ENCODE measurements around the gene STOM. TPM values are rescaled to one million over a fixed set of nuclear protein-coding genes. Genes with fewer than 3 reads are reported as not detected.
A peak's percentile ranks its signal among the peaks of the same experiment; 100 is the strongest.

Gene STOM
- polyA plus RNA-seq, 3 donors, result 23.8 to 66.9 (median 63.8) TPM

GRCh38 chr9:121326901-121327613 lies 43.0 kb downstream of the STOM start:
- no peak for DNase-seq
- peaks cover 76 to 90% of the 10 kb centered on the region in 2 donors for H3K36me3 ChIP-seq (replicated peaks in 1 of 2; ENCODE audit: control insufficient read depth in 1 of 2, insufficient read depth in 2 of 2, low read length in 2 of 2)

More at GRCh38 chr9:121326901-121327613, 43.0 kb downstream of the STOM start:
- 98% methylated on average over 8 of the region's 11 CpGs for WGBS (ENCODE audit: insufficient coverage)
- intact Hi-C loops (cut with micrococcal nuclease), result no loop called here
- no peak overlapping the region for H2AFZ ChIP-seq (ENCODE audit: insufficient read depth, low read depth, low read length, poor library complexity, severe bottlenecking)
- H4K20me1 ChIP-seq (ENCODE audit: insufficient read depth, low read length), result no peaks in the 10 kb centered on the region
- Mint-ChIP-seq H3K27me3 (ENCODE audit: low read depth in 3 of 3) (no peaks in the 10 kb centered on the region), H3K36me3 (peaks cover 84 to 99% of the 10 kb centered on the region in 2 donors), H3K4me3 (no peak overlapping the region), H3K9me3 (no peaks in the 10 kb centered on the region), H3K4me1 (peaks cover 17% of the 10 kb centered on the region), H3K27ac (peak overlapping the region in 1 of 7 donors; percentile 53)
- peaks cover 8 to 13% of the 10 kb centered on the region in 2 donors for H3K4me1 ChIP-seq (ENCODE audit: control insufficient read depth in 1 of 2, insufficient read depth in 2 of 2, low read length in 2 of 2)
- H3K4me2 ChIP-seq (replicated peaks; ENCODE audit: extremely low read depth, low read length, poor library complexity, severe bottlenecking), result no peak overlapping the region
- no peak overlapping the region for H3K9ac ChIP-seq (ENCODE audit: insufficient read depth, low read length, poor library complexity, severe bottlenecking)
- no peak overlapping the region for H3K27ac ChIP-seq (ENCODE audit: low read depth in 1 of 2, low read length in 2 of 2)
- no peaks in the 10 kb centered on the region for H3K79me2 ChIP-seq (ENCODE audit: insufficient read depth, low read length)
- TF ChIP-seq CTCF (IDR thresholded peaks at IDR 0.05), result no peak
- H3K9me3 ChIP-seq (replicated peaks in 1 of 2; ENCODE audit: control insufficient read depth in 1 of 2, insufficient read depth in 1 of 2, low read length in 2 of 2), result no peaks in the 10 kb centered on the region
- no peak overlapping the region for H3K4me3 ChIP-seq (replicated peaks in 1 of 3; ENCODE audit: low read depth in 2 of 3, low read length in 3 of 3)
- H3K27me3 ChIP-seq (ENCODE audit: control insufficient read depth in 2 of 2, insufficient read depth in 2 of 2, low read length in 2 of 2), result no peaks in the 10 kb centered on the region
